GM21737 (cell line): ENCODE measurements around the gene DOK6.

Experiments used
- ATAC-seq: cut with Tn5 transposase; IDR thresholded peaks from one replicate; pipeline ENCODE4 v1.9.1; 2021; ENCODE audit warnings: mild to moderate bottlenecking, moderate library complexity; ENCODE audit not compliant: unreplicated experiment

Gene DOK6

GRCh38 chr18:69895066-69896047 is 494.7 kb downstream of the DOK6 start:
- ATAC-seq: no peak

DNA sequence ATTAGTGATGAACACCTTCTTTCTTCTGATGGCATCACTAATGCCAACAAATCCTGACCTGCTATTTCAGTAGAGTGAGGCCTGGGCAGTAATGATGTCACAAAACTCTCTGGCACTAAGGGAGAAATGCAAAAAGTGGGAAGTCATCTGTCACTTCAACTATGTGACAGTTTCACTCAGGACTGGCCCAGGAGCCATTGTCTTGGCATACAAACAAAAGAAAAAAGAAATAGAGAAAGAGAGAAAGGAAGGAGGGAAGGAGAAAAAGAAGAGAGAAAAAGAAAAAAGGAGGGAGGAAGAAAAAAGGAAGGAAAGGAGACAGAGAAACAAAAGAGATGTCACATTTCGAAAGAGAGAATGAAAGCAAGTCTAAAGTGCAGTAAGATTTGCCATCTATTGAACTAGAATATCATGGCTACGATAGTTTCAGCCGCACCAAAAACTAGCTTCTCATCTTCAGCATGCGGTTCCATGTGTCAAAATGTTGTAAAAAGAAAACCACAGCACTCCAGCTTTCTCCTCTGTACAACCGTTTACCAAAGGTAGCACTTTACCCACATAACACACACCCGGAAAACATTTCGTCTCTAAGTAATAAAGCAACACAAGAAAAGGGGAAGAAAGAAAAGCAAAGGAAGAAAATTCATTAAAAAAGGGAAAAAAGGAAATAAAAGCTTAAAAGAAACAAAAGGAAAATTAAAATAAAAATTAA is 496.9 kb downstream of the DOK6 start:
- ATAC-seq: peak; percentile 40

DNA sequence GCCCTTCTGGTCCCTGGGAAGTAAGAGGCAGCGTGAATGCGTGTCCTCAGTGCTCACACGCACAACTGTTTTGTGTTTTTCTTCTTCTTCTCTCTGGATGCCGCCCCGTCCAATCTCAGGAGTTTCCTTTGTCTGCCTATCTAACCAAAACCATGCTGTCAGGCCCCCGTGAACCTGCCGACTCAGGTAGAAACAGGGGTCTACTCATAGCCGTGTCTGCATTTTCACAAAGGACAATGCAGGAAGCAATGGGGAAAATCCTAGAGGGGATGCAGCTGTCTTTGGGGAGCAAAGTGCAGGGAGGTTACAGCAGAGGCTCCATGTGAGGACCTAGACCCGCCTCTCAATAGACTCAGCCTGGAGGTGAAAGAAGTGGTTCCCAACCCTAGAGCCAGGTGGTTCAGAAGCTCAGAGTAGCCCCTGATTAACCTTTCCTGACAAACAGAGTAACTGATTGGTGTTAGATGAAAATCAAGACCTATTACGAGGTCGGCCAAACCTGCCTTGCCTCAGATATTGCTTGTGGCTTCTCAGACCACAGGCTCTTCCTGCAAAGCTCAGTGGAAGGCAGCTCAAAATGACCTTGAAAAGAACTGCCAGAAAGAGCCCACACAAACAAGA is 497.7 kb downstream of the DOK6 start:
- peak; percentile 51 for ATAC-seq
